Measurements from ENCODE around the gene PIP4K2A.
A peak's percentile ranks its signal among the peaks of the same experiment; 100 is the strongest.

Gene PIP4K2A

DNA sequence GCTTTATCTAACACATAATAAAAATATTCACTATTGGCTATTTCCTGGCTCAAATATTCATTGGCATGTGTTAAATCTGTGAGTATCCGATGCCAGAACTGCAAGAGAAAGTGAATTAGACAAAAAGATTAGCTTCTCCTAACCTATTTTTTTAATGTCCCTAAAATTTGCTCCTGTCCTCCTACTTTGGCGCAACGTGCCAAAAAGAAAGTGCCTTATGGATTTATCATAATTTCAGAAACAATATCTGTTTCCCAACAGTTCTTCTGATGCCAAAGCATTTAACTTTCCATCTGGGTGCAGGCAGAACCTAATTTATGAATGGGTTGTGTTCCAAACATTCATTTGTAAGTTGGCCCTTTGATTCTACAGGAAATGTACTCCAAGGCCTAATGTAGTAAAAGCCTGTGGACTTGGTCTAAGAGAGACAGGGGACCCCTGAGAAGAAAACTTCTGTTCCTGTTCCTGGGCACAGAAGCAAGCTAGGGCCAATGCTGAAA is 15.4 kb downstream of the PIP4K2A start:
- Histone ChIP-seq H2BK5ac (ENCODE audit: low read depth, low read length, poor library complexity) (no peak overlapping the region), H4K12ac (ENCODE audit: low read depth, low read length) (no peak overlapping the region), H3K9ac (ENCODE audit: low read length) (no peak overlapping the region), H3K14ac (ENCODE audit: low read length) (no peak overlapping the region), H3K4ac (ENCODE audit: low read depth, low read length) (peak overlapping the region; percentile 76), H3K23ac (ENCODE audit: low read length) (no peak overlapping the region), H4K91ac (ENCODE audit: low read depth, low read length) (peak overlapping the region; percentile 21), H3K27me3 (ENCODE audit: insufficient read depth, low read length) (no peaks in the 10 kb centered on the region), H2AK5ac (ENCODE audit: low read length) (no peak overlapping the region), H2BK12ac (ENCODE audit: low read length) (no peak overlapping the region), H3K18ac (ENCODE audit: low read length) (no peak overlapping the region), H3K4me1 (ENCODE audit: control insufficient read depth in 1 of 2, insufficient read depth in 2 of 2, low read length in 2 of 2) (peaks cover 2 to 3% of the 10 kb centered on the region in 2 experiments), H3K36me3 (ENCODE audit: control insufficient read depth in 1 of 2, insufficient read depth in 2 of 2, low read length in 2 of 2) (no peaks in the 10 kb centered on the region), H3K79me2 (ENCODE audit: control insufficient read depth, insufficient read depth, low read length, poor library complexity) (peaks cover 15% of the 10 kb centered on the region), H2BK120ac (ENCODE audit: insufficient read depth, low read length, poor library complexity) (no peak overlapping the region), H2AFZ (ENCODE audit: insufficient read depth, low read length, poor library complexity) (no peak overlapping the region), H3K4me2 (ENCODE audit: low read length) (no peak overlapping the region), H4K8ac (ENCODE audit: low read depth, low read length) (peak overlapping the region; percentile 56), H3K9me3 (ENCODE audit: insufficient read depth, low read depth, low read length) (no peaks in the 10 kb centered on the region), H3K4me3 (ENCODE audit: low read depth, low read length) (no peak overlapping the region), H3K27ac (ENCODE audit: low read depth, low read length) (no peak overlapping the region), H3K79me1 (ENCODE audit: low read length) (peaks cover 1% of the 10 kb centered on the region)
- no peak for DNase-seq
- WGBS (ENCODE audit: extremely low coverage, insufficient coverage, insufficient read length), result no CpG with 5 or more reads among the region's 3 CpGs

DNA sequence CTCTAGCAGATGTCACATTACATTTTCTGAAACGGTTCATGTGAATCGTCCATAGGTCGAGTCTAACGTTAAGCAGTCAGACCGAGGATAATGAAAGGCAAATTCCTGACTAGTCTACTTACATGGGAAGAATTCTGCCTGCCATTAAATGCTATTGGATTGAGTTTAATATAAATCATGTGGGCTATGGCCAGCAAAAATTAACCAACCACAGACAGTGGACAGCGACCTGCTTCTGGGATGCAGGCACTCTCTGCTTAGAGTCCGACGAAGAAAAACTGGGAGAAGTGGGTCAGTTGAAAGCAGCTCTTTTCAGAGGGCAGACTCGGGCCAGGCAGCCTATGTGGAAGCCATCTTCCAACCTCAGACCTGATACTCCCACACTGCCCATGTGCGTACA is 16.6 kb downstream of the PIP4K2A start:
- Histone ChIP-seq H3K9ac (ENCODE audit: low read length) (no peak overlapping the region), H3K23ac (ENCODE audit: low read length) (no peak overlapping the region), H3K18ac (ENCODE audit: low read length) (no peak overlapping the region), H3K27ac (ENCODE audit: low read depth, low read length) (no peak overlapping the region), H4K8ac (ENCODE audit: low read depth, low read length) (no peak overlapping the region), H2AFZ (ENCODE audit: insufficient read depth, low read length, poor library complexity) (no peak overlapping the region), H3K36me3 (ENCODE audit: control insufficient read depth in 1 of 2, insufficient read depth in 2 of 2, low read length in 2 of 2) (no peaks in the 10 kb centered on the region), H3K4me1 (ENCODE audit: control insufficient read depth in 1 of 2, insufficient read depth in 2 of 2, low read length in 2 of 2) (peaks cover 2 to 3% of the 10 kb centered on the region in 2 experiments), H3K79me2 (ENCODE audit: control insufficient read depth, insufficient read depth, low read length, poor library complexity) (peaks cover 9% of the 10 kb centered on the region), H2BK5ac (ENCODE audit: low read depth, low read length, poor library complexity) (no peak overlapping the region), H3K14ac (ENCODE audit: low read length) (no peak overlapping the region), H3K4me3 (ENCODE audit: low read depth, low read length) (no peak overlapping the region), H4K91ac (ENCODE audit: low read depth, low read length) (no peak overlapping the region), H3K4ac (ENCODE audit: low read depth, low read length) (peak overlapping the region; percentile 70), H3K4me2 (ENCODE audit: low read length) (no peak overlapping the region), H2AK5ac (ENCODE audit: low read length) (no peak overlapping the region), H3K9me3 (ENCODE audit: insufficient read depth, low read depth, low read length) (no peaks in the 10 kb centered on the region), H4K12ac (ENCODE audit: low read depth, low read length) (no peak overlapping the region), H2BK12ac (ENCODE audit: low read length) (no peak overlapping the region), H3K79me1 (ENCODE audit: low read length) (peaks cover 1% of the 10 kb centered on the region), H3K27me3 (ENCODE audit: insufficient read depth, low read length) (no peaks in the 10 kb centered on the region), H2BK120ac (ENCODE audit: insufficient read depth, low read length, poor library complexity) (no peak overlapping the region)
- no peak for DNase-seq
- WGBS (ENCODE audit: extremely low coverage, insufficient coverage, insufficient read length), result no CpG with 5 or more reads among the region's 10 CpGs

DNA sequence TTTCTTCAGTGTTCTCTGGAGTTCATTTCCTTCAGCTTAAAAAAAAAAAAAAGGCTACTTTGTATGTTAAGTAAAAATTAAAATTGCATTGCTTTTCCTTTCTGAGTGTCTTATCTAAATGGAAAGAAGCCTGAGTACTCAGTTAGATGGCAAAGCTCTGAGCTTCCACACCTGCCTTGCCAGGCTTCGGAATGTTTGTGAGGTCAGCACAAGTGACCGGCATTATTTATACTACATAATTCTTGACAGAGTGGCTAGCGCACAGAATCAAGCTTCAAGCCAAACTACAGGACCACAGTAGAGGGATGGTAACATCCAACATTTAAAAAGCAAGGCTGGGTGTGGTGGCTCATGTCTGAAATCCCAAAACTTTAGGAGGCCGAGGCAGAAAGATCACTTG is 17.3 kb downstream of the PIP4K2A start:
- WGBS (ENCODE audit: extremely low coverage, insufficient coverage, insufficient read length), result no CpG with 5 or more reads among the region's 4 CpGs
- H4K91ac ChIP-seq (ENCODE audit: low read depth, low read length), result no peak overlapping the region
- H3K4me1 ChIP-seq (ENCODE audit: control insufficient read depth in 1 of 2, insufficient read depth in 2 of 2, low read length in 2 of 2), result peaks cover 2 to 3% of the 10 kb centered on the region in 2 experiments
- no peaks in the 10 kb centered on the region for H3K36me3 ChIP-seq (ENCODE audit: control insufficient read depth in 1 of 2, insufficient read depth in 2 of 2, low read length in 2 of 2)
- H4K12ac ChIP-seq (ENCODE audit: low read depth, low read length), result no peak overlapping the region
- H3K4me3 ChIP-seq (ENCODE audit: low read depth, low read length), result no peak overlapping the region
- no peak for DNase-seq
- H2BK5ac ChIP-seq (ENCODE audit: low read depth, low read length, poor library complexity), result no peak overlapping the region
- no peak overlapping the region for H2BK120ac ChIP-seq (ENCODE audit: insufficient read depth, low read length, poor library complexity)
- no peak overlapping the region for H2BK12ac ChIP-seq (ENCODE audit: low read length)
- no peak overlapping the region for H3K23ac ChIP-seq (ENCODE audit: low read length)
- no peak overlapping the region for H3K18ac ChIP-seq (ENCODE audit: low read length)
- no peak overlapping the region for H3K14ac ChIP-seq (ENCODE audit: low read length)
- H3K4me2 ChIP-seq (ENCODE audit: low read length), result no peak overlapping the region
- H4K8ac ChIP-seq (ENCODE audit: low read depth, low read length), result no peak overlapping the region
- peak overlapping the region; percentile 70 for H3K4ac ChIP-seq (ENCODE audit: low read depth, low read length)
- H3K9me3 ChIP-seq (ENCODE audit: insufficient read depth, low read depth, low read length), result no peaks in the 10 kb centered on the region
- no peak overlapping the region for H2AFZ ChIP-seq (ENCODE audit: insufficient read depth, low read length, poor library complexity)
- H3K79me1 ChIP-seq (ENCODE audit: low read length), result peaks cover 1% of the 10 kb centered on the region
- H2AK5ac ChIP-seq (ENCODE audit: low read length), result no peak overlapping the region
- no peak overlapping the region for H3K9ac ChIP-seq (ENCODE audit: low read length)
- H3K79me2 ChIP-seq (ENCODE audit: control insufficient read depth, insufficient read depth, low read length, poor library complexity), result peaks cover 10% of the 10 kb centered on the region
- H3K27me3 ChIP-seq (ENCODE audit: insufficient read depth, low read length), result no peaks in the 10 kb centered on the region
- no peak overlapping the region for H3K27ac ChIP-seq (ENCODE audit: low read depth, low read length)

DNA sequence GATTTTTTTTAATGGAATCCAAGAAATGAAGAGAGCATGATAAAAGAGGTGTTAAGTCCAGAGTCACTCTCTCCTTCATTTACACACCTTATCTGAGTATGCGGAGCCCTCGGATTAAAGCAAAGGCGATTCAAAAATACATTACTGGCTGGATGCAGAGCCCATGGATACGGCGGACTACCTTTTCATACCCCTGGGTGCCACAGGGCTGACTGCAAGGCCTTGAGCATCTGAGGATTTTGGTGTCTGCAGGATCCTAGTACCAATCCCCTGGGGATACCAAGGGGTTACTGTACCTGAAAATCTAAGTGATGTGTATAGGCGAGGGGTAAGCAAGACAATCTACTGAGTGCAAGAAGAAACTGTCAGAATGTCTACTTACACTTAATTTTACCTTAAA is 20.5 kb downstream of the PIP4K2A start:
- DNase-seq, result no peak
- H3K79me2 ChIP-seq (ENCODE audit: control insufficient read depth, insufficient read depth, low read length, poor library complexity), result peaks cover 7% of the 10 kb centered on the region
- H4K8ac ChIP-seq (ENCODE audit: low read depth, low read length), result no peak overlapping the region
- no peak overlapping the region for H3K18ac ChIP-seq (ENCODE audit: low read length)
- H2BK120ac ChIP-seq (ENCODE audit: insufficient read depth, low read length, poor library complexity), result no peak overlapping the region
- no peak overlapping the region for H4K12ac ChIP-seq (ENCODE audit: low read depth, low read length)
- peak overlapping the region; percentile 47 for H3K4ac ChIP-seq (ENCODE audit: low read depth, low read length)
- H3K4me2 ChIP-seq (ENCODE audit: low read length), result no peak overlapping the region
- H4K91ac ChIP-seq (ENCODE audit: low read depth, low read length), result no peak overlapping the region
- no peak overlapping the region for H3K14ac ChIP-seq (ENCODE audit: low read length)
- no peak overlapping the region for H3K27ac ChIP-seq (ENCODE audit: low read depth, low read length)
- H3K27me3 ChIP-seq (ENCODE audit: insufficient read depth, low read length), result no peaks in the 10 kb centered on the region
- H3K23ac ChIP-seq (ENCODE audit: low read length), result no peak overlapping the region
- H2AFZ ChIP-seq (ENCODE audit: insufficient read depth, low read length, poor library complexity), result no peak overlapping the region
- WGBS (ENCODE audit: extremely low coverage, insufficient coverage, insufficient read length), result no CpG with 5 or more reads among the region's 6 CpGs
- no peaks in the 10 kb centered on the region for H3K9me3 ChIP-seq (ENCODE audit: insufficient read depth, low read depth, low read length)
- H3K36me3 ChIP-seq (ENCODE audit: control insufficient read depth in 1 of 2, insufficient read depth in 2 of 2, low read length in 2 of 2), result no peaks in the 10 kb centered on the region
- no peaks in the 10 kb centered on the region for H3K79me1 ChIP-seq (ENCODE audit: low read length)
- H3K4me1 ChIP-seq (ENCODE audit: control insufficient read depth in 1 of 2, insufficient read depth in 2 of 2, low read length in 2 of 2), result no peaks in the 10 kb centered on the region
- no peak overlapping the region for H3K9ac ChIP-seq (ENCODE audit: low read length)
- H2BK12ac ChIP-seq (ENCODE audit: low read length), result no peak overlapping the region
- H2AK5ac ChIP-seq (ENCODE audit: low read length), result no peak overlapping the region
- H3K4me3 ChIP-seq (ENCODE audit: low read depth, low read length), result no peak overlapping the region
- no peak overlapping the region for H2BK5ac ChIP-seq (ENCODE audit: low read depth, low read length, poor library complexity)

All from trophoblast cell (in vitro differentiated cells and primary cell).